Stimulated activated memory B cell treated with anti-CD40 and anti-IgM and Interleukin-4, amounts not matched to agents 10 μg/mL and 1 μg/mL and 100 μg/mL, for 72 hours (primary cell): ENCODE results near the gene CAPN10.
"Not testable (repeated sequence)": the region's sequence is repeated elsewhere in the genome, so short reads cannot be mapped to it uniquely, and the experiment has no call there.

Experiments used
- ATAC-seq: fragments of 150-1000 bp; cut with Tn5 transposase; 2 replicates; pipeline ENCODE4 v1.10.0; 2021
- H3K27ac Mint-ChIP-seq: one replicate; pipeline ENCODE4 v1.8.0; 2022; ENCODE audit warnings: mild to moderate bottlenecking, mixed read lengths
- H3K27me3 Mint-ChIP-seq: one replicate; pipeline ENCODE4 v1.8.0; 2022; ENCODE audit warnings: mixed read lengths
- H3K36me3 Mint-ChIP-seq: one replicate; pipeline ENCODE4 v1.8.0; 2022; ENCODE audit warnings: mixed read lengths
- H3K4me1 Mint-ChIP-seq: one replicate; pipeline ENCODE4 v1.8.0; 2022; ENCODE audit warnings: mixed read lengths
- H3K4me3 Mint-ChIP-seq: one replicate; pipeline ENCODE4 v1.8.0; 2022; ENCODE audit warnings: mild to moderate bottlenecking, moderate library complexity, mixed read lengths
- H3K9me3 Mint-ChIP-seq: one replicate; pipeline ENCODE4 v1.8.0; 2022; ENCODE audit warnings: mixed read lengths

The CAPN10 gene

DNA sequence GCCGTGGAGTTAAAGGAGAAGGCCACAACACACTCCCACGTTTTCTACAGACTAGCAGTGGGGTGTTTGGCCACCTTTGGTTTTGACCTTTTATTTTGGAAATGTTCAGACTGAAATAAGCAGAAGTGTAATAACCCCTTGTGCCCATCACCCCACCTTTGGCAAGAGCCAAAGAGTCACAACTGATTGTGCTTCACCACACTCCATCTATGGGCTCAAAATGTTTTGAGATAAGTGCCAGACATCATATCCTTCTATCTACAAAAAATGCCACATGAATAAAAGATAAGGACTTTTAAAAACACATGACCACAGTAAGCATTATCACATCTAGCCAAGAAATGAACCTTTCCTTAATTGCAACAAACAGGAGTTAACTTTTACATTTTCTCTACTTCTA, 28.9 kb downstream of the CAPN10 start:
- Mint-ChIP-seq H3K4me1 (peaks cover 15% of the 10 kb centered on the region), H3K36me3 (peaks cover 20% of the 10 kb centered on the region), H3K27me3 (no peaks in the 10 kb centered on the region), H3K27ac (no peak overlapping the region), H3K9me3 (peaks cover 5% of the 10 kb centered on the region), H3K4me3 (no peak overlapping the region)
- no peak for ATAC-seq

DNA sequence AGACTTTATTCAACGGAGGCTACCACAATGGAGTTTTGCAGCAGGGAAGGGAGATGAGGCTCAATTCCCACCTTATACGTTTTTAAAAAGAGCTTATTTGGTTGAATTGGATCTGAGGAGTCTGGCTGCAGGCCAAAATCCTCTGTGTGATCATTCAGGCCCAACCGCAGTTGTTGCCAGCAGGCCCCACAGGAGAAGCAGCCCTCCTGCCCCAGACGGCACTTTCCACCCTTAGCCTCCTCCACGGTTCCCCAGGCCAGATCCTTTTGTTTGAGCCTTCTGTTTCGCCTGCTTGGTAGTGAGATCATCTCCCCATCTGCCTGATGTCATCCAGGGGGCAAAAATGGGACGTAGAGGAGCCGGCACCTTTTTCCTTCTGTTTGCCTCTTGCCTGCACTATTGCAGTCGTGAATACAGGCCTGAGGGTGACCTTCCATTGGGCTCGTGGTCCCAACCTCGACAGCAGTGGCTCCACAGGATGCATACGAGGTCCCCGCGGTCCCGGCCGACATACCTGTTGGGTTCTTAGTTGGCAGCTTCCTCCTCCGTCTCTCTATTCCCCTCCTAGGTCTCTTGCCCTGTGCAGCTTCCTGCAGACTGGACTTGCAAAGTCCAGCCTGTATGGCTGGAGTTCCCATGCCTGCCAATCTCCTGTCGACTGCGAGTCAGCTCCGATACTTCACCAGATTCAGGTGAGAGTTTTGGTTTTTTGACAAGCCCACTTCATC, 29.4 kb downstream of the CAPN10 start:
- peaks cover 20% of the 10 kb centered on the region for H3K36me3 Mint-ChIP-seq
- ATAC-seq, result no peak
- peaks cover 3% of the 10 kb centered on the region for H3K27me3 Mint-ChIP-seq
- peaks cover 5% of the 10 kb centered on the region for H3K9me3 Mint-ChIP-seq
- H3K4me1 Mint-ChIP-seq, result peaks cover 20% of the 10 kb centered on the region
- no peak overlapping the region for H3K27ac Mint-ChIP-seq
- no peak overlapping the region for H3K4me3 Mint-ChIP-seq

DNA sequence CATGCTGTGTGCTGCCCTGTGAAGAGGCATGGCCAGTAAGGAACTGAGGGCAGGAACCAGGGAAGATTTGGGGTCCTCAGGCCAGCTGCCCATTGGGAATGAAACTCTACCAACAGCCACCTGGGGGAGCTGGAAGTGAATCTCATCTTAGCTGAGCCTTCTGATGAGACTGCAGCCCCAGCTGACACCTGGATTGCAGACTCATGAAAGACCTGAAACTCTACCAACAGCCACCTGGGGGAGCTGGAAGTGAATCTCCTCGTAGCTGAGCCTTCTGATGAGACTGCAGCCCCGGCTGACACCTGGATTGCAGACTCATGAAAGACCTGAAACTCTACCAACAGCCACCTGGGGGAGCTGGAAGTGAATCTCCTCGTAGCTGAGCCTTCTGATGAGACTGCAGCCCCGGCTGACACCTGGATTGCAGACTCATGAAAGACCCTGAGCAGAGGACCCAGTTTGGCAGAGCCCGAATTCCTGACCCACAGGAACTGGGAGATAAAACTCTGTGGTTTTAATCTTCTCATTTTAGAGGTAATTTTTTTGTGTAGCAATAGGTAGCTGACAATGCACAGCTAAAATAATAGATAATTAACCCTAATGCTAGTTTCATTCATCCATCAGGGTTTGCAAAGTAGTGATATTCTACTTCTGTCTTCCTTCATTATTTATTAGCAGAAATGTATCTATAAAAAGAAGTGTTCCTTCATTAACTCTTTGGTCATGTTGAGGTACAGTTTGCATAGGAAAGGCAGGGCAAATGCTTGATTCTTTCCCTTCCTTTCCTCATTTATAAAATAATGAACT, 30.5 kb downstream of the CAPN10 start:
- not testable (repeated sequence) for H3K9me3 Mint-ChIP-seq, ATAC-seq, H3K27ac Mint-ChIP-seq, H3K4me3 Mint-ChIP-seq
- Mint-ChIP-seq H3K36me3 (peaks cover 21% of the 10 kb centered on the region), H3K4me1 (peaks cover 23% of the 10 kb centered on the region), H3K27me3 (peaks cover 14% of the 10 kb centered on the region)

DNA sequence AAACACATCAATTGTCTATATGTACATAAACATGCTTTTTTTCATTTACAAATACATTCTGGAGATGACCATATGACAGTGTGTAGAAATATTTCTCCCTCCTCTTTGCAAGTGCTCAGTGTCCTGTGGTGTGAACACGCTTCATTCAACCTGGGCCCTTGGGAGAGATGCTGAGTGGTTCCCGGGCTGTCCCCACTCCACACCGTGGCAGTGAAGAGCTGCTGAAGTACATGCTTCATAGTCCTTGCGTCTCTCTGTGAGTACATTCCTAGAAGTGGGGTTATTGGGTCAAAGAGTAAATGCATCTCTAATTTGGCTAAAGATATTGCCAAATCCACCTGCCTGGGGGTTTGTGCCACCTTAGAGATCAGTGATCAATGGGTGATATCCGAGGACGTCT, 32.2 kb downstream of the CAPN10 start:
- Mint-ChIP-seq H3K27me3 (peaks cover 31% of the 10 kb centered on the region), H3K36me3 (peaks cover 25% of the 10 kb centered on the region), H3K4me3 (no peak overlapping the region), H3K9me3 (peaks cover 5% of the 10 kb centered on the region), H3K27ac (no peak overlapping the region), H3K4me1 (peaks cover 26% of the 10 kb centered on the region)
- ATAC-seq, result no peak

DNA sequence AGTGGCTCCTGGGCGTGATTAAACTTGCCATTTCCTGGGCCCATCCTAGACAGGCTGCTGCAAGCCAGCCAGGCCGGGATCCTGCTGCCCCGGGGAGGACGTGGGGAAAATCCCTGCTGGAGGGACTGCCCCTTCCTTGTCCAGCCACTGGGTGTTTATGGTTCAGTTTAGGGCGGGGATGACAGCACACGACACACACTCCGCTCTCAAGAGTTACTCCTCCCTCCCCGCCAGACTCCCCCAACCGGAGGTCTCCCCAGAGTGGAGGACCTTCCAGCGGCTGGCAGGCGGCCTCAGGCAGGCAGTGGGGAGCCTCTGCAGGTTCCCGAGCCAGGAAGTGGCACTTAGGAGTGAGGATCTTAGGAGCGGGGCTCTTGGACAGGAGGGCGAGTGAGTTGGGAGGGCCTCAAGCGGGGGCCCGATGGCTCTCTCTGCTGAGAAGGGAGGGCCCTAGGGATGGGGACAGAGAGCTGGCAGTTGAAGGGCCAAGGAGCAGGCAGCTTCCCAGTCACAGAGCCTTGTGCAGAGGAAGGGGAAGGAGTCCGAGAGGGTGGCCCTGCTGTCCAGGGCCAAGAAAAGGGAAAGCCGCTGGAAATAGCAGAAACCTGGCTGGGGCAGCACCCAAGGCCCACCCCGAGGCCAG, 33.1 kb downstream of the CAPN10 start:
- ATAC-seq, result no peak
- H3K27ac Mint-ChIP-seq, result no peak overlapping the region
- no peak overlapping the region for H3K4me3 Mint-ChIP-seq
- peaks cover 39% of the 10 kb centered on the region for H3K27me3 Mint-ChIP-seq
- peaks cover 5% of the 10 kb centered on the region for H3K9me3 Mint-ChIP-seq
- peaks cover 25% of the 10 kb centered on the region for H3K36me3 Mint-ChIP-seq
- peaks cover 34% of the 10 kb centered on the region for H3K4me1 Mint-ChIP-seq

DNA sequence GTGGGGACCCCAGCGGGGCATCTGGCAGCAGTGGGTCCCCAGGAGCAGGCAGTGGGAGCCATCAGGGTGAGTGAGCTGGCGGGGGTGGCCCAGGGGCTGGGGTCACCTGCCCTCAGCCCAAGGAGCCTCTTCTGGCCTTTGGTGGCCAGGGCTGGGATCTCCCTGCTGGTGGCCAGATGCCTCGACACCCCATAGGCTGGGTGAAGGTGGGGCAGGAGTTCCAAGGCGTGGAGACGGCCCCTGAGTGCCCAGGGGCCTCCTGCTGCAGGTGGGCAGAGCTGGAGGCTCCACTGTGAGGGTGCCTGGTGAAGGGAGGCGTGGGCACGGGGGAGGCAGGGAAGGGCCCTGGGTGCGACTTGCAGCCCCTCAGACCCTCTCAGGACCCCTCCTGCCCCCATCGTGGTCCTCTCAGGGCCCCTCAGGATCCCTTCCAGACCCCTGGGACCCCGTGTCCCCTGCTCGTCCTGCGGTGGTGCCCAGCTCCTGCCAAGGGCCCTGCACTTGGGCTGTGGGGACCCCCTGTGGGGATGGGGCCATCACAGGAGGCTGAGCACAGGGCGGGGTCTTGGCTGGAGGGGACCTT, 33.7 kb downstream of the CAPN10 start:
- Mint-ChIP-seq H3K36me3 (peaks cover 25% of the 10 kb centered on the region), H3K27me3 (peaks cover 41% of the 10 kb centered on the region), H3K27ac (no peak overlapping the region), H3K4me1 (peaks cover 41% of the 10 kb centered on the region), H3K9me3 (peaks cover 5% of the 10 kb centered on the region), H3K4me3 (no peak overlapping the region)
- ATAC-seq, result no peak

DNA sequence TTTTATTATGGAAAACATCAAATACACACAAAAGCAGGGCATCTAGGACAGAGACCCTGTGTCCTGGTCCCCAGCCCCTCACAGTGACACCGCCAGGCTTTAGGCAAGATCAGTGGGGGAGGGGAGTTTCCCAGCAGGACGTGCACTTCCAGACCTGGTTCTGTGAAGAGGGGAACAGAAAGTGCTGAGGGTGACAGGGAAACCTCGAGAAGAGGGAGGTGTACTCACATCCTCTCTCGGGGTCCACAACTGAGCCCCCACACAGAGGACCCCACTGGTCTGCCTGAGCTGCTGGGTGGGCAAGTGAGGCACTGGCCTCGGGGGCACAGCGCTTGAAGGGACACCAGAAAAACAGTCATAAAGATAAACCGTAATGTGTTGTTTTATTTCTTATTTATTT, 34.3 kb downstream of the CAPN10 start:
- peak overlapping the region; percentile 81 for H3K27ac Mint-ChIP-seq
- H3K36me3 Mint-ChIP-seq, result peaks cover 25% of the 10 kb centered on the region
- H3K4me1 Mint-ChIP-seq, result peaks cover 45% of the 10 kb centered on the region
- peaks cover 5% of the 10 kb centered on the region for H3K9me3 Mint-ChIP-seq
- no peak for ATAC-seq
- H3K4me3 Mint-ChIP-seq, result no peak overlapping the region
- peaks cover 46% of the 10 kb centered on the region for H3K27me3 Mint-ChIP-seq

DNA sequence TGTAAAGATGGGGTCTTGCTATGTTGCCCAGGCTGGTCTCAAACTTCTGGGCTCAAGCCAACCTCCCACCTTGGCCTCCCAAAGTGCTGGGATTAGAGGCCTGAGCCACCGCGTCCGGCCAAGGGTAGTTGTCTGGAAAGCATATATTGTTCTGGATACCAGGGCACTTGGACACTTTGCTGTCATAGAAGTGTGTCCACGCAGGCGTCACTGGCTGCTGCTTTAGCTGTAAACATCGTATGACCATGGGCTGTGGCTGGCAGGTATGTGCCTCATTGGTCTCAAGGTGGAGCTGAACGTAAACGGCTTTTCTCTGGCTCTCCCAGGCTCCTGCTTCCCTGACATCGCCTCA, 35.5 kb downstream of the CAPN10 start:
- H3K27ac Mint-ChIP-seq, result peak overlapping the region; percentile 81

DNA sequence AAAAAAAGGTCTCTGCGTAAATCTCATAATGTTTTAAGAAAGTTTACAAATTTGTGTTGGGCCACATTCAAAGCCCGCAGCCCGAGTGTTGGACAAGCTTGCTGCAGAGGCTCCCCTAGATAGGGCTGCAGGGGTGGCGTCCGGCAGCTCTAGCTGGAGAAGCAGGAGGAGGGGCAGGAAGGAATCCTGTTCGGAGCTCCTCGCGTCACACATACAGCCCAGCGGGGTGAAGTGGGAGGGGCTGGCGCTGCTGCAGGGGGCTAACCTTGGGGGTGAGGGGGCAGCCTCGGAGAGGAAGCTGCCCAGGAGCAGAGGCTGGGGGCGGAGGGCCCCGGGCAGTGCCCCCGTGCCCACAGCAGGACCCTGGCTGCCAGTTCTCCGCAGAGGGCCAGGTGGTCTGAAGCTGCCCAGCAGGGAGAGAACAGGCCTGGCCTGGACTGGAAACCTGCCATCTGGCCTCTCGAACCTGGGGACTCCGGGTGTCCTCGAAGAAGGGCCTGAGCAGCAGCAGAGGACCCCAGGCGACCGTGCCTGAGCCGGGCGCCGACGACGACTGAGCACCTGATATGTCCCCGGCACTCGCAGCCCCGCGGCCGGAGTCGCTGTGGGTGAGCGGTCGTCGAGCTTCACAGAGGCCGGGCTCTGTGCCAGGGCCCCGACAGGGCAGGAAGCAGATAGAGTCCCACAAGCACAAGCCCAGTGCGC, 36.1 kb downstream of the CAPN10 start:
- peak overlapping the region; percentile 81 for H3K27ac Mint-ChIP-seq
- no peak overlapping the region for H3K4me3 Mint-ChIP-seq
- H3K4me1 Mint-ChIP-seq, result peaks cover 56% of the 10 kb centered on the region

More for the DNA sequence above, 35.5 kb downstream of the CAPN10 start:
- H3K4me3 Mint-ChIP-seq, result no peak overlapping the region
- peaks cover 17% of the 10 kb centered on the region for H3K36me3 Mint-ChIP-seq
- H3K9me3 Mint-ChIP-seq, result peaks cover 3% of the 10 kb centered on the region
- no peak for ATAC-seq
- peaks cover 46% of the 10 kb centered on the region for H3K27me3 Mint-ChIP-seq
- peaks cover 54% of the 10 kb centered on the region for H3K4me1 Mint-ChIP-seq

DNA sequence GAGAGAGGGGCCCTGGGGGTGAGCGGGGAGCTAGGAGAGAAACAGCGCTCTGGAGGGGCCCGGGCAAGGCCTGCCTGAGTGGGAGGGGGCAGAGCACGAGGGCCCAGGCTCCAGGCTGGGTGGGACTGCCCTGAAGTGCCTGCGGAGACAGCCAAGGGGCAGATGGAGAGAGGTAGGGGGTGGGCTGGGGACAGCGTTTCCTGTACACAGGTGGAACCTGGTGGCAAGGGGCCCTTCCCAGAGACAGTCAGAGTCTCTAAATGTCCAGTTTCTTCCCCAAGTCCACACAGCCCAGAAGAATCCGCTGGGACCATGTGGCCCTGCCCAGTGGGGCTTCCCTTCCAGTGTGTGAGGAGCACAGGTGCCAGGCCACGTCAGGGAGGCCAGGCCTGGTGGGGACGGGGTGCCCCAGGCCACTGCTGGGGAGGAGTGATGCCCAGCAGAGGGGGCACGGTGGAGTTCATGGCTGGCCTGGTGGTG, 37.0 kb downstream of the CAPN10 start:
- H3K4me1 Mint-ChIP-seq, result peaks cover 56% of the 10 kb centered on the region

More for the DNA sequence above, 36.1 kb downstream of the CAPN10 start:
- Mint-ChIP-seq H3K36me3 (peaks cover 17% of the 10 kb centered on the region), H3K27me3 (peaks cover 46% of the 10 kb centered on the region), H3K9me3 (peaks cover 3% of the 10 kb centered on the region)
- no peak for ATAC-seq

DNA sequence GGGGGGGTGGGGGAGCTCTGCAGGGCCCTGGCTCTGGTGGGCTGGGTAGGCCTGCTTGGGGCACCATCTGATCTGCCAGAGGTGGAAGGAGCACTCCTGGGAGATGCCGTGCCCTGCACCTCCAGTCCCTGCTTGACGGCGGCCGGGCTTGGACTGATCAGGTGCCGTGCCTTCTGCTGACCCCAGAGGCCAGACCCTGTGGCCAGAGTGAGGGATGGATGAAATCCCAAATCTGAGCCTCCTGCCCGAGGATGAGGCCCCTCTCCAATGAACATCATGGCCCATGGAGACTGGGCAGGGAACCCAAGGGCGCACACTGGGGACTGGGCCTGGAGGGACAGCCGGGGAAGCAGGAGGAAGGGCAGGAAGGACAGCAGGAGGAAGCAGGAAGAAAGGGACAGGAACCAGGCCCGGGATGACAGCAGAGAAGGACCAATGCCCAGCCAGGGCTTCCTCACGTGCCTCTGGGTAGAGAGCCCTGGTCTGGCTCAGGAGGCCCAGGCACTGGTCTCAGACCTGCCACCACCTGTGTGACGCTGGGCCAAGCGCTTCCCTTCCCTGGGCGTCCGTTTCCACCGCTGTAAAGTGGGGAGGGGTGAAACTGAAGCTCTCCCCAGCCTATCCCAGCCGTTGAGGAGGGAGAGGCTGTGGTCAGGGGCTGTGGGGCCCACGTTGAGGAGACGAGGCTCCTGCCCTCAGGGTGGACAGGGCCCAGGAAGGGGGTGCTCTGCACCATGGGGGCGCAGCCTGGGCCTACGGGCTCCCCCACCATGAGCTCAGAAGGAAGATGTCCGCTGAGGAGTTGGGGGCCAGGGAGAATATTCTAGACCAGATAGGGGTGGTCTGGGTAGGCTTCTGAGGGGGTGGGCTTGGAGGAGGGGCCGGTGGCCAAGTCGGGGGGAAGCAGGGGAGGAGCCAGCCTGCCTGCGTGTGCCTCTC, 37.7 kb downstream of the CAPN10 start:
- Mint-ChIP-seq H3K36me3 (peaks cover 12% of the 10 kb centered on the region), H3K4me1 (peaks cover 56% of the 10 kb centered on the region), H3K4me3 (no peak overlapping the region), H3K27ac (peak overlapping the region; percentile 80), H3K27me3 (peaks cover 54% of the 10 kb centered on the region), H3K9me3 (no peaks in the 10 kb centered on the region)
- no peak for ATAC-seq

More for the DNA sequence above, 37.0 kb downstream of the CAPN10 start:
- ATAC-seq, result no peak
- Mint-ChIP-seq H3K27me3 (peaks cover 54% of the 10 kb centered on the region), H3K36me3 (peaks cover 11% of the 10 kb centered on the region), H3K4me3 (no peak overlapping the region), H3K9me3 (no peaks in the 10 kb centered on the region), H3K27ac (peak overlapping the region; percentile 80)

DNA sequence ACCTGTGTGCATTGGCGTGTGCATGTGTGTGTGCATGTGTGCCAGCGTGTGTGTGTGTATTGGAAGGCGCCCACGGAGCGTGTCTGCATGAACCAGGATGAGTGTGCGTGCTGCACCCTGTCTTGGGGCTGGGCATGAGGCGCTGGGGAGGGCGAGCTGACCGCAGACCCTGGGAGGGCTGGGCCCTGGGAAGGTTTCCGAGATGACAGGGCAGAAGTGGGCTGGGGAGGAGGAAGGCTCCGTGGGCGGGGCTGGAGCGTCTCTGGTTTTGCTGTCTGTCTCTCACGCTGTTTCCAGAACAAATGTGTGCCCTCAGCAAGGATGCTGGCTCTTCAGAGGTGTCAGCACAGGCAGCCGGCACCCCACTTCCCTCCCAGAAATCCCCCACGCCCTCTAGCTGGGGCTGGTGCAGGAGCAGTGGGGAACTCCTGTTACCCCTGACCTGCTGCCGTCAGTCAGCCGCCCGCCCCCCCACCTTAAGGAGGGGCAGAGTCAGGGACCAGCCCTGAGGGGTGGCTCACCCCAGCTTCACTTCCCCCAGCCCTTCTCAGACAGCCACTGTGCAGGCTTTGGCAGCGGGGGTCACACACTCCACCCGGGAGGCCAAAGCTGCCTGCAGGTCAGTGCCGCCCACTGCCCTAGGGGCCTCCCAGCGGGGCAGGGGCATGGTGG, 38.6 kb downstream of the CAPN10 start, which contains the start of gene GPR35:
Gene GPR35, plus strand, starts transcription at position 531 of the 672 bp plus-strand sequence. CDS start 4,473 bp downstream, outside the sequence.
- H3K4me1 Mint-ChIP-seq, result peaks cover 49% of the 10 kb centered on the region
- H3K4me3 Mint-ChIP-seq, result peak within 1 kb of the TSS; percentile 79

More for the DNA sequence above, 38.6 kb downstream of the CAPN10 start, which contains the start of gene GPR35:
- no peaks in the 10 kb centered on the region for H3K9me3 Mint-ChIP-seq
- peak; percentile 74 for ATAC-seq
- peaks cover 14% of the 10 kb centered on the region for H3K36me3 Mint-ChIP-seq
- H3K27me3 Mint-ChIP-seq, result peaks cover 54% of the 10 kb centered on the region
- H3K27ac Mint-ChIP-seq, result peak within 1 kb of the TSS; percentile 84
